HG02588 (cell line): Measurements from ENCODE around the gene MRPL27.
"Not testable (repeated sequence)": the region's sequence is repeated elsewhere in the genome, so short reads cannot be mapped to it uniquely, and the experiment has no call there.

Experiments used
- ATAC-seq: cut with Tn5 transposase; IDR thresholded peaks from one replicate; pipeline ENCODE4 v1.9.1; 2021; ENCODE audit warnings: mild to moderate bottlenecking, moderate library complexity; ENCODE audit not compliant: unreplicated experiment

The MRPL27 gene

DNA sequence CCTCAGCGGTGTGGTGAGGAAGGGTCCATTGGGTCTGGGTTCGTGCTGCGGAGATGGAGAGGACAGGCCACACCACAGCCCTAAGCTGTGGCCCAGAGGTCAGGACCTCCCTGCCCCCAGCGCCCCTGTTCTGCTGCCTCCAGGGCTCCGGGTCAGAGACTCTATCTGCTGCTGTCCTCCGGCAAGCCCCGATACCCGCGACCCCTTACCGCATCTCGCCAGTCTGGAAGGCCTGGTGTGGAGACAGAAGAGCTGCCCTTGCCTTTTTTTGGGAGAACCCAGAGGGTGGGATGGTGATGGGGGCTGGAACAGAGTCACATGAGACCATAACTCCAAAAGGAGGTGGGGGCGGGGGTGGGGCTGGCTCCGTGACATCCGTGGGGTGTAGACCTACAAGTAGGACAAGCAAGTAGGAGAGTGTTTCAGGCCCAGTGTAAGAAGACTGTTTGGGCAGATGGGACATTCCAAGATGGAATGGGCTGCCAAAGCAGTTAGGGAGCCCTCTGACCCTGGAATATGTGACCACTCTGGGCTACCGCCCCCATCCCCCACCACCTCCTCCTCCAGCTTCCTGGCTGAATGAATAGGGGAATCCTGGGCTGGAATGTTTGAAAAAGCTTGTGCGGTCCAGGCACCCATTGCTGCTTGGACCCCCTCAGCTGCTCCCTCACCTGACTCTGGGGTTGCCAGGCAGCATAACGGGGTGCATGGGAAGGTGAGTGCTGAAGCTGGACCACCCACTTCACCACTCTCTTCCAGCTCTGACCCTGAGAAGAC, 25.7 kb downstream of the MRPL27 start:
- no peak for ATAC-seq

DNA sequence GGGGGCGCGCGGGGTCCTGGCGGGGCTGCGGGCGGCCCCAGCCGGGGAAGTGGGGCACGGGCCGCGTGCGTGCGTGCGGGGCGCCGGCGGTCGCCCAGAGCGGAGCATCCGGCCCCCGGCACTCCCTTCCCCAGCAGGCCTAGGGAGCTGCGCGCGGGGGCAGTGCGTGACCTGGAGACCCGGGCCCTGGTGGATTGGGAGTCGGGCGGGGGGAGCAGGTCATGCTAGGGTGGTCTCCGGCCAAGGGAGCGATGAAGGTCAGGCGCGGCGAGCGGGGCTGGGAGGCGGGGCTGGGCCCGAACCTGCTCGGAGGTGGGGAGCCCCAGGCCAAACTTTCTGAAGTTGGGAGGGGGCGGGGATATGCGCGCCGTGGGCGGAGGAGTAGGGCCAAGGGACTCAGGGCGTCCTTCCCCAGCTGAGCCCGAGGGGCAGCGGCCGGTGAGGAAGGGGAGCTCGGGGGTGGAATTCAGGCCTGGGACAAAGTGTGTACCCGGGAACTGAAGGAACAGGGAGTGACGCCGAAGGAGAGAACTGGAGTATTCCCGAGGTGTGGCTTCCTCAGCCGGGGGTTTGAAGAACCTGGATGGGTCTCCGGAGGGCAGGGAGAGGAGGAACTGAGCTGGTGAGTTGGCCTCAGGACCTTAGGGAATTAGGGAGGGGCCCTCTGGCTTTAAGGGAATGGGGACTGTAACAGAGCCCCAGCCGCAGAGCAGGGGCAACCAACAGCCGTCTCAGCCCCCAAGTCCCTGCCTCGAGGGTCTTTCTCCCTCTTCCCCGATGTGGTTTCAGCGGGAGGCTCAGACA, 26.5 kb downstream of the MRPL27 start:
- ATAC-seq = peak; percentile 53

DNA sequence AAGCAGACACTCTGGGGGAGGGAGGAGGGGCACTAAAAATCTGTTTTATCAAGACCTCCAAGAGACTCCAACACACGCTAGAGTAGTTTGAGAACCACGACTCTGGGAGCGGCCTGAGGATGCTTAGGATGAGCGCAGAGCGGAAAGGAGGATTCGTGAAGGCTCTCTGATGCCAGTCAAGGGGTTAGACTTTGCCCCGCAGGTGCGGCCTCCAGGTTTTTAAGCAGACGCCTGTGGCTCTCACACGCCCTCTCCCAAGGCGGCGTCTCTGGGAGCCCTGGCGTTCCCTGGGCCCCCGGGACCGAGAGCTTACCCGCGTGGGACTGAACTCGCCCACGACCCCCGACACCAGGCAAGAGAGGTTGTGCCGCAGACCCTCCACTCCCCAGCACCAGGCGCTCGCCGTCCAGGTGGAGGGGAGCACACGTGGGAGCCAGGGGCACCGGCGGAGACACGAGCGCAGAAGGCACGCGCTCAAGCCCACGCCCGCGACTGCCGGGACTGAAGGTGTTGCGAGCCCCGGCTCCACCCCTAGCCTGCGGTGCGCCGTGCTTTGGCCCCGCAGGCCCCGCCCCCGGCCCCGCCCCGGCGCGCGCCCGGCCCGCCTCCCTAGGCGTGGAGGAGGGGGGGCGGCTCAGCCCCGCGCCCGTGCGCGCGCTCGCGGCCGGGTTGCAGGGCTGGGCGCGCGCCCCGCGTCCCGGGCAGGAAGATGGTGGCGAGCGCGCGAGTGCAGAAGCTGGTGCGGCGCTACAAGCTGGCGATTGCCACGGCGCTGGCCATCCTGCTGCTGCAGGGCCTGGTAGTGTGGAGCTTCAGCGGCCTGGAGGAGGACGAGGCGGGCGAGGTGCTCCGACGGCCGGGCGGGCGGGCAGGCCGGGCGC, 27.3 kb downstream of the MRPL27 start, which contains the start of gene XYLT2:
TSS of gene XYLT2 (plus strand) at position 695 of the 881 bp plus-strand sequence. CDS start at position 710, 15 bp downstream.
- peak; percentile 65 for ATAC-seq

DNA sequence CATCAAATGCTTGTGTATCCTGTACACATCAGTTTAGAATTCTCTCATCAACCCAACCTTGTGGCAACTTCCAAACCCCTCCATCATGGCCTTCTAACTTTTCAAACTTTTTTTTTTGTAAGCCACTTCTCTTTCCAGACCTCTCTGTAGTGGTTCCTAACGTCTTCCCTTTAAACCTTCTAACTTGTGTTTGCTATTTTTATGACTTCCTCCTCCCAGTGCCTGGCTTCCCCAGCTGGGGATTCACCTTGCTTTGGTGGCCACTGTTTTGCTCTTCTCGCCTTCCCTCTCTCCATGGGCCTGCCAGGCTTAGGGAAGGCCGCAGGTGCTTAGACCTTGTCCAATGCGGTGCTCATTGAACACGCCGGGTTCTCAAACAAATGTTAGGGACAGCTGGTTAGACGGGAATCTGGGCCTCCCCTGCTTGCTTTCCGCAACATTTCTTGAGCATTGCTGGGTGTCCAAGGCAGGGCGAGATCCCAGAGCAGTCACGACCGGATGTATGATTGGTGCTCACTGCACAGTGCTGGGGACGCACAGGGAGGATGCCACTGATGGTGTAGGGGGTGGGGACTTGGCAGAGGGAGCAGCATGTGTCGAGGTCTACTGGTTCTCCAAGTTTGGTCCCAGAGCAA, 28.1 kb downstream of the MRPL27 start:
- no peak for ATAC-seq

DNA sequence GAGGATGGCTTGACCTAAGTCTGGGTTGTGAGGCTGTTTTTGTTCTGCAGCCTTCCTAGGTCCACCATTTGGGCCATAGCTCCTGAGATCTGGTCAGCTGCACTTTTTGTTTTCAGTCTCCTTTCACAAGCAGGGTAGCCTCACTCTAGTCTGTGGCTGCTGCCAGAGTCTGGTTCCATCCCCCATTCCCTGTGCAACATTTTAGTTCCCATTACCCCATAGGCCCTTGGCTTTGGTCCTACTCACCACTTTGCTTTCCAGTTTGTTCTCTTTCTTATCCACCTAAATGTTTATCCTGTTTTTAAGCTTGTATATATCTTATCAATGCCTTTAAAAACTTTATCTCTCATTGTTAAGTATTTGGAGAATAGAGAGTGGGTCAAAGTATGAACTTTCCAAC, 33.6 kb downstream of the MRPL27 start:
- no peak for ATAC-seq

DNA sequence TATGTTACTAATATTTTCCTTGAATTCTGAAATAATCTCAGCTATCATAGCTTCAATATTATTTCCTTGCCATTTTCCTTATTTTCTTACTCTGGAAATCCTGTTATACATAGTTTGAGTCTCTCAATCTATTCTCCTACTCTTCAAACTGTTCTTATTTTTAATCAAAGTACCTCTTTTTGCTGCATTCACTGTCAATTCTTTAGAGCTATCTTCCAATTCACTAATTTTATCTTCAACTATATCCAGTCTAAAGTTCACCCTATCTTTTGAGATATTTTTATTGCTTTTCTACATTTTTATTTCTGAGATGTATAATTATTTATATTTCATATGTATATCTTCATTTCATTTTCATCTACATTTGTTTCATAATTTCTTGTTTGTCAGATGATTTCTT, 34.3 kb downstream of the MRPL27 start:
- ATAC-seq = no peak

DNA sequence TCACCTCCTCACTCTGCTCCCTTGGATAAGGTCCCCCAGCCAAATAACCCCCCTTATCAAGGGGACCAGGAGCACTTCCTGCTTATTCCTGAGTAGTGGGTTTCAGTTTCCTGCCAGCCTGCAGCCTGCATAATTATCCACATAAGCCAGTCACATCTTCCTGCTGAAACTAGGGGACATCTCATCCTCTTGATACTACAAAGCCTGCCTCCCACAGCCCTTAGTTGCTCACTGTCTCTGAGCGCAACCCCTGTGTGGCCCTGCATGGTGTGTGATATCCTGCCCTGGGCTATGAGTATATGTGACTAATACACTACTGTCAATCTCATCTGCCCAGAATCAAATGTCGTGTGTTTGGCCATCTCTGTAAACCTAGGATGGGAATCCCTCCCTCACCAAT, 35.0 kb downstream of the MRPL27 start:
- ATAC-seq = no peak

DNA sequence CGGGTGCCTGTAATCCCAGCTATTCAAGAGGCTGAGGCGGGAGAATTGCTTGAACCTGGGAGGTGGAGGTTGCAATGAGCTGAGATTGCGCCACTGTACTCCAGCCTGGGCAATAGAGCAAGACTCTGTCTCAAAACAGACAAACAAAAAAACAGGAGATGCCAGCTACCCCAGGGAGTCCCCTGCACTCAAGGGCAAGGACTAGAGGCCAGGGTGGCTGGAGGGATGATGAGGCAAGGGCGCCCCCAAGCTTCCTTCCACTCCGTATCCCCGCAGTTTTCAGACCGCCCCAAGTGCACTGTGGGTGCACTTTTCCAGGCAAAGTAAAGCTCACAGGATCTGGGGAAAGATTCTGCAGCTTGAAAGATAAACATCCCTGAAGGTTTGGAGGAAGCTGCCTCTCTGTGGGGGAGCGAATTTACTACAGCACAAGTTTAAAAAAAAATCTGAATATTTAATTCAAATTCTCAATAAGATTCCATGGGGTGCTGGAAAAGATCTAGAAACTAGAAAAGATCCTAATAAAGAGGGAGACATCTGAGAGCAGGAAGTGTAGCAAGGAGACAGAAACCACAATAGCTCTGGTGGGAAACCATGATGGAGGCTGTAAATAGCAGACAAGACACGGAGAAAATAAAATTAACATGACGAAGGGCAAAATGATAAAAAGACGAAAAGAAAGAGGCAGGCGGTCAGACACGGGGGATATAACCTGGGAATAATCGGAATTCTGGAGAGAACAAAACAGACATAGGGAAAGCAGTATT, 39.5 kb downstream of the MRPL27 start:
- ATAC-seq = not testable (repeated sequence)

DNA sequence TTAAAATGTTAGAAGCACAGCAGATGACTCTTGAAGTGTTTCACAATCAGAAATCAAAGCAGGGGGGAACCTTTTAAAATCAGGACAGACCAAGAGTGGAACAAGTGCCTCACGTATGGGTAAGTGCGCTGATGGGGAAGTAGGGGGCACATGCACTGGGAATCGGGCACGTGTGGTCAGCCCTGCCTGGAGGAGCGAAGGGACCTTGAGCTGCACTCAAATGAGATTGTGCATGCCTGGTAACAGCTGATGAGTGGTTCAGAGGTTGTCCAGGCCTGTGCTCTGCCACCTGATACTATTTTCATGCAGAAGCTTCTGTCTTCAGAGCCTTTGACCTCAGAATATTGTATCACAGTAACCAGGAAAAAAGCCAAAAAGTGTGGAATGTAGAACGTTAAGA, 40.8 kb downstream of the MRPL27 start:
- ATAC-seq = no peak

DNA sequence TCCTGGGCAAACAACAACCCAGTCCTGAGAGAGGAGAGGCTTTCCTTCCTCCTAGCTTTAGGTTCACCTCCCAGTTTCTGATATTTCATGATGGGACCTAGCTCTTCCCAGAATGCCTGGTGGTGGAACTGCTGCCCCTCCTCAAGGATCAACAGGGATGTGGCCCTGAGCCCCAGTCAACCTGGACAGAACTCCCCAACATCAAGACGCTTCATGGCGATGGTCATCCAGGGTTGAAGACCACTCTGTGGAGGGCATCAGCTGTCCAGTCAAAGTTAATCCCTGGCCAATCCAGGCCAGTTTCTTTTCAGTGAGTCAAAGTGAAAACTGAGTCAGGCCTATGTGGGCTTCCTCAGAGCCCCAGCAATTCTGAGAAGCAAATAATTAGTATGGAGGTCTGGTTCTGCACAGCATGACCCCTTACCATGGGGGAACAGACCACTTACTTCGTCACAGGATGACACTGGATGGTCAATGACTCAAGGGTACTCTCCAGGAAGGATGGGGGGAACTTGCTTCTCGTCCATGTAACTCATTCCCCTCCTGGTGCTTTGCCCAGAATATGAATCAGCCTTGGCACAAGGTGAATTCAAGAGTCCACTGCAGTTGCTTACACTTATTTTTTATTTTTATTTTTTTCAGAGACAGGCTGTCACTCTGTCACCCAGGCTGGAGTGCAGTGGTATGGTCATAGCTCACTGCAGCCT, 41.7 kb downstream of the MRPL27 start:
- ATAC-seq = no peak

DNA sequence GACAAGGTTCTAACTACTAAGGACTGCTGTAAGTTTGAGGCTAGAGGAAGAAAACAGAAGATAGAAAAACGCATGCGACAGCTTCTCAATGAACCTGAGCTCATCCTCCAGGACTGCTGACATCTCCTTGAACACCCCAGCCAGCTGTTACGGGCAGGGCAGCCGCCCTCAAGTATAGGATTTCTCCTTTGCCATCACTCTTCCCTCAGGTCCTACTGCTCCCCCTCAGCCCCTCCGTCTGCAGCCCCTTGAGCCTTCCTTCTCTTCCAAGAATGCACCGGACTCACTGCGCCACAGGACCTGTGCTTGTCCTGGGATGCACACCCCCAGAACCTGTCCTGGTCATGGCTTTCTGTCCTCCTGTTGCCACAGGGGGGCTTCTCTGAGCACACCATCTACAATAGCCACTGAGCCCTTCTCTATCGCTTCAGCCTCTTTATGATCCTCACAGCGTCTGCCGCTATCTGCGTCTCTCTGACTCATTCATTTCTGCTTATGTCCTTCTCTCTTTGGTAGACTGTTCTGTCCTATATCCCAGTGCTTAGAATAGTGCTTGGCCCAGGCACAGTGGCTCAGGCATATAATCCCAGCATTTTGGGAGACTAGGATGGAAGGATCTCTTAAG, 42.7 kb downstream of the MRPL27 start:
- ATAC-seq = no peak

DNA sequence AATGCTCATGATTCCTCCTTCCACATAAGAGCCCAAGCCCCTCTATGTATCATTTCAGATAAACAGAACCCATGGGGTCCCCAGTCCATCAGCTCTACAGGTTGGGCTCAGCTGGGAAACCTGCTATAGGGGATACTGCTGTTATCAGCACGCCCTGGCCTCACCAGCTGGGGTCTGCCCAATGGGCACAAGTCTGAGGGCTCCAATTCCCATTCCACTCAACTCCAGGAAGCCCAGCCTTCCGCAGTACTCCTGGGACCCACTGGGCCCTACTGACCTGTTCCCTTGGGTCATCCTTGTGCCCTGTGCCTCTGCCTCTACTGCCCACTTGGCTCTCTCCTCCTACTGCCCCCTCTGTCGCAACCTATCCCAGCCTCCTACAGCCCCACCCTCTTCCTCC, 43.3 kb downstream of the MRPL27 start:
- no peak for ATAC-seq

DNA sequence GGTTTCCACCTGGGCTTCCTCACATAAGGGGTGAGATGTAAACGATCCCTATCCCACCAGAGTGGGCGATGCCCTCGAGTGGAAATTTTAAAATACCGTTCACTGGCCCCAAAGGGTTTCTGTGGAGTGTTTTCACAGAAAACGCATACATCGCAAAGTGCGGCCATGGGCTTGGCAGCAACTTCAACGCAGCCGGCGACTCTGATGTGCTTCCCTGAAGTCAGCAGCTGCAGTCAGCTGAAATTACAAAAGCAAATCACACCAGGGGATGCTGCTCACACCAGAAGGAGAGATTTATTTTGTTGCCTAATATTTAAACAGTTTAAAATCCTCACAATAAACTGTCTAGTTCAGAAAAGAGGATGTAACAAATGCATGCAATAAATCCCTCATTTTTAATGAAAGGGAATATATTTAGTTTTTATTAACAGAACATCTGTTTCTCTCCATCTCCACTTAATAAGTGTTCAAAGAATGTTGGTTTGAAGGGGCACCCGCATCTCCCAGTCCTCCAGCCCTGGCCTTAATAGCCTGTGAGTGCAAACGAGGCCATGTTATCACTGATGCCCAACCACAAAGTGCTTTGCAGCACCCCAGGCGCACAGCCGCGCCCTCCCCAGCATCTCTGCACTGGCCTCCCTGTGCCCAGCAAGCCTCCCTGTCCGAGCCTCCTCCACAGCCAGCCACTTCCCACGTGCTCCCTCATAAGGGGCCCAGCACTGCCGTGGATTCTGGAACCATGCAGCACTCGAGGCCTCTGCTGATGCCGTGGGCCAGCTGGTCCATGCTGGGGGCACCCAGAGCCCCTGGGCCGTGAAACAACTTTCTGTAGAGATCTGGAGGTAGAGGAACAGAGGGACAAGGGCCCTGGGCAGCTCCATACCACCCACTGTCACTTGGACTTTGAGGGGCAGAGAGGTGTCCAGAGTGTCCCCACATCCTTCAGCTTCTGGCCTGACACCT, 44.3 kb downstream of the MRPL27 start:
- ATAC-seq = no peak

DNA sequence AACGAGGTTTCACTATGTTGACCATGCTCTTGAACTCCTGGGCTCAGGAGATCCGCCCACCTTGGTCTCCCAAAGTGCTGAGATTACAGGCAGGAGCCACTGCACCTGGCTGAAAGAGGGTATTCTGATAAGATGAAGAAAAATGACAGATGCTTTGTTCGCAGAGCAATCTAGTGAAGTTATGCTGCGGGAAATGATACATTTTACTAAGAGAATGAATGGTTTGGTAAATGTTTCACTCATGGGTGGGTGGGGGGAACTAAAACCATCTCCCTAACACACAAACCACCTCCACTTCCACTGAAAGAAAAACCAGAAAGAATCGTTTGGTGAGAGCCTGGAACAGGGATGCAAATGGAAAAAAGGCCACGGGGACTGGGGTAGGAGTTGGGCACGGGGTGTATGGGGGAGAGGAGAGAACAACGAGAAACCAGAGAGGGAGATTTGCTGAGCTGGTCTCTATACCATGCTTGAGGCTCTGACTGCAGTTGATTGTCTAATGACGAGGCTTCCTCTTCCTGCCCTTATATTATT, 46.1 kb downstream of the MRPL27 start:
- ATAC-seq = no peak

DNA sequence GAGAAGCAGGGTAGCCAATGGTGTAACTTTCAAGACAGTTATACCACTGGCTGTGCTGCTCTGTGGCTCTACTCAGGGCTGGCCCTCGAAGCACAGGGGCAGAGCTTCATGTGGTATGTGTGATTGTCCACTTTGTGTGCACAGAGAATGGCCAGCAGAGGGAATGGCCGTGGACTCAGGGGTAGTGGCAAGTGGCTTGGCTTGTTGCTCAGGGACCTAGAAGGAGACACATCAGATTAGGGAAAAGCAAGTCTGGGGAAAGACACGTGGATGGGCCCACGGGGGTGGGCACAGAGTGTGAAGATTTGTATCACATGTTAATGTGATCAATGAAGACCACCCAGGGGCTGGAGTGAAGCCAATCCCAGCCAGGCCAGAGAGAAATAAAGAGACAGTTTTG, 47.1 kb downstream of the MRPL27 start:
- no peak for ATAC-seq

DNA sequence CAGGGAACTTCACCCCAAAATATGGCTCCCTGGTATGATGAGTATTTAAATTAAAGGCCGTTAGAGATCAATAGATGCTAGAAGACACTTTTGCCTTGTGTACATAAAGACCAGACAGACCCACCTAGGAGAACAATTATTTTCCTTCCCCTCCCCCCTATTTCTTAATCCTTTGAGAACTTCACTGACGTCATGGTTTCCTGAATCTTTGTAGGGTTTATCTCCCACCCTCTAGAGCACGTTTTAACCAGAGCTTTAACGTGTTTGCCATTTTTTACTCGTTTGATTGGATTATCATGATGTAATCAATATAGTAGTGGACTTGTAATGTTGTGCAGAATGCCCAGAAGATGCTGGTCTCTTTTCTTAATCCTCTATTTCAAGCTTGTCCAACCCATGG, 49.9 kb downstream of the MRPL27 start:
- no peak for ATAC-seq

DNA sequence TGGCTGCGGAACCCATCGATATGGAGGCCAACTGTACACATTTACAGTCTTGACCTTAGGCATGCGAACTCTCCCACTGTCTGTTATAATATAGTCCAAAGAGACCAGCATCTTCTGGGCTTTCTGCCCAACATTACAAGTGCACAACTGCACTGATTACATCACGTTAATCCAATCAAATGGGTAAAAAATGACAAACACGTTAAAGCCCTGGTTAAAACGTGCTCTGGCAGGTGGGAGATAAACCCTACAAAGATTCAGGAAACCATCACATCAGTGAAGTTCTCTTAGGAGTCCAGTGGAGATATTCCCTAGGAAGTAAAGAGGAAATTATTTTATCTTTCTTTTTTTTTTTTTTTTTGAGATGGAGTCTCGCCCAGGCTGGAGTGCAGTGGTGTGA, 50.7 kb downstream of the MRPL27 start:
- no peak for ATAC-seq
